ENCODE results near the gene ABHD1. TPM values are rescaled to one million over a fixed set of nuclear protein-coding genes. Genes with fewer than 3 reads are reported as not detected.

The ABHD1 gene
- total and polyA plus RNA-seq, 8 donors: 0.69 to 1.3 (median 1.0) TPM; not detected in 2

DNA sequence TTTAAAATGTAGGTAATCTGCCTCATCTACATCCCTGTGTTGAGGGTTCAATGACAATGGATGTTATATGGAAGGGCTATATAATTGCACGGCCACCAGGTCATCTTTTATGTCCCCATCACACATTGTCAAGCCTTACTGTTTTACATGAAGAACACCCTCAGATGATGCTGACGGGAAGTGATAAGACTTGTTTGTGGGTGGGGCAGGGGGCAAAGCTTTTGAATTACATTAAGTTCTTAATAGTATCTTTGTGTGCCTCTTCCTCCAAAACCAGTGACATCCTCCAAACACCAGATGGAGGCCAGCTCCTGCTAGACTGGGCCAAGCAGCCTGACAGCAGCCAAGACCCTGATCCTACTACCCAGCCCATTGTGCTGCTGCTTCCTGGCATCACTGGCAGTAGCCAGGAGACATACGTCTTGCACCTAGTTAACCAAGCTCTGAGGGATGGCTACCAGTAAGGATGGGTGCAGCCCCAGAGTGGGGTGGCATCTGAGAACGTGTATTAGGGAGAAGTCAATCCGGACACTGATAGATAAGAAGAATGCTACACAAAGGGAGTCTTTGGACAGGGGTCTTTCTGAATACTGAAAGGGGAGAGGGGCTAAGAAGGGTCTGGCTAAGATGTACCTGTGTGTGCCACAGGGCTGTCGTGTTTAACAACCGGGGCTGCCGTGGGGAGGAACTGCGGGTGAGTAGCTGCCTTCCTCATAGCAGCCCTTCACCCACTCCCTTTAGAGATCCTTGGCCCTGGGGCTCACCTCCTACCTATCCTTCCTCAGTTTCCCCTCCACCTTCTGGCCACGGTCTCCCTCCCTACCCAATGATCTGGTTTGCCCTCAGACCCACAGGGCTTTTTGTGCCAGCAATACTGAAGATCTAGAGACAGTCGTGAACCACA, 5.3 kb downstream of the ABHD1 start:
- H3K9me3 ChIP-seq: no peaks in the 10 kb centered on the region
- no peak overlapping the region for H3K27ac ChIP-seq
- intact Hi-C loops (cut with DNase I): no loop called here
- no peak for ATAC-seq
- H3K36me3 ChIP-seq: peaks cover 0 to 35% of the 10 kb centered on the region in 2 donors
- TF ChIP-seq, protein P1, sequence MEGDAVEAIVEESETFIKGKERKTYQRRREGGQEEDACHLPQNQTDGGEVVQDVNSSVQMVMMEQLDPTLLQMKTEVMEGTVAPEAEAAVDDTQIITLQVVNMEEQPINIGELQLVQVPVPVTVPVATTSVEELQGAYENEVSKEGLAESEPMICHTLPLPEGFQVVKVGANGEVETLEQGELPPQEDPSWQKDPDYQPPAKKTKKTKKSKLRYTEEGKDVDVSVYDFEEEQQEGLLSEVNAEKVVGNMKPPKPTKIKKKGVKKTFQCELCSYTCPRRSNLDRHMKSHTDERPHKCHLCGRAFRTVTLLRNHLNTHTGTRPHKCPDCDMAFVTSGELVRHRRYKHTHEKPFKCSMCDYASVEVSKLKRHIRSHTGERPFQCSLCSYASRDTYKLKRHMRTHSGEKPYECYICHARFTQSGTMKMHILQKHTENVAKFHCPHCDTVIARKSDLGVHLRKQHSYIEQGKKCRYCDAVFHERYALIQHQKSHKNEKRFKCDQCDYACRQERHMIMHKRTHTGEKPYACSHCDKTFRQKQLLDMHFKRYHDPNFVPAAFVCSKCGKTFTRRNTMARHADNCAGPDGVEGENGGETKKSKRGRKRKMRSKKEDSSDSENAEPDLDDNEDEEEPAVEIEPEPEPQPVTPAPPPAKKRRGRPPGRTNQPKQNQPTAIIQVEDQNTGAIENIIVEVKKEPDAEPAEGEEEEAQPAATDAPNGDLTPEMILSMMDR (IDR thresholded peaks at IDR 0.05): no peak
- DNase-seq: no peak
- H3K27me3 ChIP-seq: no peaks in the 10 kb centered on the region
- no peak overlapping the region for H3K4me3 ChIP-seq
- peaks cover 9 to 17% of the 10 kb centered on the region in 2 donors for H3K4me1 ChIP-seq

DNA sequence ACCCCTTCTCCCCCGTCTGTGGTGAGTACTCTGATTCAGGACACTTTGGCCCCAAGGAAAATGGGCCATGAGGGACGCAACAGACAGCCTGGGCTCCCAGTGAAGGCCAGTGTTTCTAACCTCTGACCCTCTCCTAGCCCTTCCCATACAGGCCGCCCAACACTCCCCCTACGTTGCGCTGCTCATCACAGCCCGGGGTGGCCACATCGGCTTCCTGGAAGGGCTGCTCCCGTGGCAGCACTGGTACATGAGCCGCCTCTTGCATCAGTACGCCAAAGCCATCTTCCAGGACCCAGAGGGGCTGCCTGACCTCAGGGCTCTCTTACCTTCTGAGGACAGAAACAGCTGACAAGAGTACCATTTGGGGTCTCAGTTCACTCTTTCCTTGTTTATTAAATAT, 6.8 kb downstream of the ABHD1 start:
- H3K27me3 ChIP-seq: no peaks in the 10 kb centered on the region
- TF ChIP-seq, protein P1 (IDR thresholded peaks at IDR 0.05): no peak
- H3K36me3 ChIP-seq: peaks cover 0 to 35% of the 10 kb centered on the region in 2 donors
- peaks cover 9 to 16% of the 10 kb centered on the region in 2 donors for H3K4me1 ChIP-seq
- intact Hi-C loops (cut with DNase I): no loop called here
- DNase-seq (no peak), ATAC-seq (no peak)
- no peaks in the 10 kb centered on the region for H3K9me3 ChIP-seq
- no peak overlapping the region for H3K27ac ChIP-seq
- H3K4me3 ChIP-seq: no peak overlapping the region

DNA sequence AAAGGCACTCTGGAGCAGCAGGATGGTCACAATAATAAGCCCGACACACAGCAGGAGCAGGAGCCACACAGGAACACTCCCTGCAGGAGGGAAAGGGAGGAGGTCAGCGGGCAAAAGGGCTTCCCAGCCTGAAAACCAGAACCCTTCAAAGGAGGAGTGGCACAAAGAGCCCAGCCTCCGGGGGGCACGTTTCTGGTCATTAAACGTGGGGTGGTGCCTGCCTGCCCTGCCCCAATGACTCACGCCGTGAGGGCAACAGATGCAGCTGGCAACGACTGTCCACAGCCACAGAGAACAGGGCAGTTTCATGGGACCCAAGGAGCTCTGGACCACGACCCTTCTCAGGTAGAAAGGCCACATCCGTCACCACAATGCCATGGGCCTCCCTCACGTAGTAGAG, 7.8 kb downstream of the ABHD1 start:
- Histone ChIP-seq H3K27ac (no peak overlapping the region), H3K27me3 (no peaks in the 10 kb centered on the region), H3K36me3 (peaks cover 0 to 35% of the 10 kb centered on the region in 2 donors), H3K9me3 (no peaks in the 10 kb centered on the region), H3K4me1 (peaks cover 9 to 16% of the 10 kb centered on the region in 2 donors), H3K4me3 (no peak overlapping the region)
- intact Hi-C loops (cut with DNase I): no loop called here
- ATAC-seq: no peak
- TF ChIP-seq, protein P1 (IDR thresholded peaks at IDR 0.05): no peak
- no peak for DNase-seq

DNA sequence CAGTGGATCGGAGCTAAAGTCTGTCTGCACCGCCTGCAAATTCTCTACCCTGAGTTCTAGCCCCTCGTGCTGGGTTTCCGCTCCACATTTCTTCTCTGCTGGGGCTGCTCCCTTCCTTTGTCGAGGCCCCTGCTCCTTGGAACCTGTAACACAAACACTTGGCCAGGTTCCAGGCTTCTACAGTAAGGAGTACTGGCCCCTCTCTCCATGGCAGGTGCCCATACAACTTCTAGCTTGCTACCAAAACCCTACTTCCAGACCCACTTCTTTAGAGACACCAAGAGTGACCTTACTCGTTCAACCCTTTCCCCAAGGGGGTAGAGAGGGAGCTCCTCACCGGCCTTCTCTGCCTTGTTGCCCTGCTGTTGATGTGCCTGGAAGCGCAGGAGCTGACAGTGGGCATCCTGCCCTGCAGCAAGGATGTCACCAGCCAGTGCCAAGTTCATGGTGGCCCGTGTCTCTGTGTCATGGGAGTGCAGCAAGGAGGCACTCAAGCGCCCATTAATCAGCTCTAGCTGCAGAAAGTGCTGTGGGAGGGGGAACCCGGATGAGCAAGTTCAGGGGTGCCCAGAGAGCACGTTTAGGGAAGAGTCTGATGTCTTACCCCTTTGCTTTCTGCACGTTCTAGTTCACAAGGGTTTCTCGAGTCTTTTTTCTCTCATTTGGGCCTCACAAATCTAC, 9.7 kb downstream of the ABHD1 start:
- Histone ChIP-seq H3K27ac (peak overlapping the region in 1 of 2 donors; percentile 90), H3K4me3 (peak overlapping the region; percentile 98 to 100), H3K4me1 (peaks cover 9 to 16% of the 10 kb centered on the region in 2 donors), H3K36me3 (peaks cover 0 to 35% of the 10 kb centered on the region in 2 donors), H3K27me3 (no peaks in the 10 kb centered on the region), H3K9me3 (no peaks in the 10 kb centered on the region)
- DNase-seq (no peak), ATAC-seq (no peak)
- TF ChIP-seq, protein P1 (IDR thresholded peaks at IDR 0.05): no peak
- intact Hi-C loops (cut with DNase I): no loop called here
